GM21737 (cell line): ENCODE data around the gene ERC2.
A peak's percentile ranks its signal among the peaks of the same experiment; 100 is the strongest.

Source experiments
- ATAC-seq: cut with Tn5 transposase; IDR thresholded peaks from one replicate; pipeline ENCODE4 v1.9.1; 2021; ENCODE audit warnings: mild to moderate bottlenecking, moderate library complexity; ENCODE audit not compliant: unreplicated experiment

Gene ERC2

DNA sequence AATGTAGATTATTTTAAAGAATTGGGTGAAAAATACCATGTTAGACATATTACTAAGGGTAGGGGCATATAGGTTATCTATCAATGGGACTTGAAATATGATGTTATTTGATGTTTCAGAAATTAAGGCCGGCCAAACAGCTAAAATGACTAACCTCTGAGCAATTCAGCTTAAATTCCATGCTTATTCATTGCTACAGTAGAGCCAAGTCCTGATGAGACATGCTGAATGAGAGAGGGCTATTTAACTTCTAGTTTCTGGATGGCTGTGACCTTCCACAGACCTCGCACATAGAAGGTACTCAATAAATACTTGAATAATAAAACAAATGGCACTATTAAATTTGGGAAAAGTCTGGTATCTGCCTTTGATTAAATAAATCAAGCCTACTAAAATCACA is 805.6 kb downstream of the ERC2 start:
- ATAC-seq = no peak

DNA sequence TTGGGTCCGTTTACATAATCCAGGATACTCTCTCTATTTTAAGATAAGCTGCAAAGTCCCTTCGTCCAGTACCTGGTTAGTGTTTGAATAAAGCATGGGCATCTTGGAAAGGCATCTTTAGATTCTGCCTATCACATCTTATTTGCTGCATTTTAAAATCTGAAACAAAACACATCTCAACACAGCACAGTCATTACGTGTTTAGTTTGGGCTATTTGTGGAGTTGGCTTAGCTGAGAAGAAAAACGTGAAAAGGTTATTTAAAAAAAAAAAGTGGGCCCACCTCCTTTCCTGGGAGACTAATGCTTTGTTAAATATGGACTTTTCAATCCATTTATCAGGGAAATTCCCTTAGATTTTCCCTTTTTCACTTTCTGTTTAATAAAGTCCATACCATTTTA is 806.7 kb downstream of the ERC2 start:
- ATAC-seq = no peak

DNA sequence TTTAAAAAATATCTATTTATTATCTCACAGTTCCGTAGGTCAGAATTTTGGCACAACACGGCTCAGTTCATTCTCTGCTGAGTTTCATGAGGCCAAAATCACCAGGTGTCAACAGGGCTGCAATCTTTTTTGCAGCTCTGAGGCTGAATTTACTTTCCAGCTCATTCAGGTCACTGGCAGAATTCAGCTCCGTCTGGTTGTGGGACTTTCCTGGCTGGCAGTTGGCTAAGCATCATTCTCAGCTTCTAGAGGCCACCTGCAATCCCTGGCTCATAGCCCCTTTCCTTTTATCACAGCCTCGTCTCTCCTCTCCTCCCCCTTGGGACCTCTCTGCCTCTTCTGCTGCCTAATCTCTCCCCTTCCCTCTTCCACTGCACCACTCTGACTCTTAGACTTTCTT is 807.1 kb downstream of the ERC2 start:
- no peak for ATAC-seq

DNA sequence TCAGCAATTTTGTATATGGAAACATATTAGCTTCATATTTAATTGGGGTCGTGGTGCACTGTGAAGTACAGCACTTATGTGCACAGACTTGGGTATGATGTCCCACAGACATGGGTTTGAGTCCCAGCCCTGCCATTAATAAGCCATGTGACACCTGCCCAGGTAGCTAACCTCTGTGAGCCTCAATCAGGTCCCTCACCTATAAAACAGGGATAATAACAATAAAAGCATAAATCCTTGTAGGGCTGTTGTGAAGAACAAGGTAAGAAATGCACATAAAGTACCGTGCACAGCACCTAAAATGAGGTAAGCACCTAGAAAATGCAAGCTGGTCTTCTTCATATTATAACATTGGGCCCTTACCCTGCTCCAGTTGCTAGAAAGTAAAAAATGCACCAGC is 807.6 kb downstream of the ERC2 start:
- ATAC-seq = no peak

DNA sequence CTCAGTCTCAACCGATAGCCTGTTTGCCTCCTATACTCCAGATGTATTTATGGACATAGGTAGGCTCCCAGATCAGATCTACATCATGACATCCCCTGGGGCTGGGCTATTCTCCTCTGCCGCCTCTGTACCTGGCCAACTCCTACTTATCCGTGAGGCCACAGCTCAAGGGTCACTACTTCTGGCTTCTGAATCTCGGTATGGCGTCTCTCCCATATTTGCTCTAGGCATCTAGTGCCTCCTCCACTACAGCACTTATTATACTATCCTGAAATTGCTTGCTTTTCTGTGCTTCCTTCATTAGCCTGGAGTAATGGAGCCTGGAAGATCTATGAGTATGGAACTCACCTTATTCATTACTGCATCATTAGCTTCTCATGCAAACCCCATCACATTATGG is 808.6 kb downstream of the ERC2 start:
- no peak for ATAC-seq

DNA sequence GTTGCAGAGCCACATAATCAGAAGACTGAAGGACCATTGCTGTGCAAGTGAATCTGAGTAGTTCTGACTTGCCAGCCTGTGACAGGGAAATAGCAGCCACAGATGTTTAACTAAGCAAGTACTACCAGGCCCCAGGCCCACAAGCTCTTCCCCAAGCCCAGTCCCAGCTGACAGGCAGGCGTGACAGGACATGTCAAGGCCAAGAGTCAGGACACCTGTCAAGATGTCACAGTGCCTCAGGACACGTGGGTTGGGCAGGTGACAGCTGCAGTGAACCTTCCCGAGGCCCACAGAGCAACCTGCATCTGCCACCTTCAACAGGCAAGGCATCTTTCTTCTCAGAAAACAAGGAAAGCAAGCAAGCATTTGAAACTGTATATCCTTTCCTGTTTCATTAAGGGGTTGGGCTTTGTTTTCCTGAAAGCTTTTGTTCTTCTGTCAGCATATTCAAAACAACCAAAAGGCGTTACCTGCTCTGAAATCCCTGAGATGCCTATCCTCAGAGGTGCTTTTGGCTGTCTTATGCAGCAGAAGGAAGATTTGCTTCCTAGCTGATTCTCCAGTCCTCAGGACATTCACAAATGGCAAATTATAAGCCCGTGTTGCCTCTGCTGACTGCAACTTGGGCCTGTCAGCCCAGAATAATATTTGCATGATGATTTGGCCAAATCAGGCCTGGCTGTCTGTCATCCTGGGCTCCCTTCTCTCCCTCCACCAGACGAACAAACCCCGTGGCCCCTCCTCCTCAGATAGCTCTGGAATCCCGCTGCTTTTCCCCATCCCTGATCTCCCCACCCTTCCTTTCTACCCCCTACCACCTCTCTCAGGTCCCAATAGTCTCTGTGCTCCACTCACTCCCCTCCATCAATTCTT is 809.3 kb downstream of the ERC2 start:
- ATAC-seq = no peak

DNA sequence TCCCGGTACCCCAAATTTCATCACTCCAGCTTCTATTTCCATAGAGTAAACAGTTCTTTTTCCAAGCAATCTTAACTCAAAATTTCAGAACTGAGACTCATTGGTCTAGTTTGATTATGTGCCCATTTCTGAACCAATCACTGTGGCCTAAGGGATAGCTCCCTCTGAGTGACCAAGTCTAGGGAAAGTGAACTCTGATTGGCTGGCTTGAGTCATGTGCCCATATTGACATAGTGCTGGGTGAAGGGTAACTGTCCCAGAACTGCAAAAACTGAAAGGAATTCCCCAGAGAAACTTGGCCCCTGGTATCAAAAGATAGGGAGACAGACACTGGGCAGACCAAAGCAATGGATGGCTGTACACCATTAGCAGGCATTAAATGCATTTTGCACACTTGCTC is 810.0 kb downstream of the ERC2 start:
- ATAC-seq = no peak

DNA sequence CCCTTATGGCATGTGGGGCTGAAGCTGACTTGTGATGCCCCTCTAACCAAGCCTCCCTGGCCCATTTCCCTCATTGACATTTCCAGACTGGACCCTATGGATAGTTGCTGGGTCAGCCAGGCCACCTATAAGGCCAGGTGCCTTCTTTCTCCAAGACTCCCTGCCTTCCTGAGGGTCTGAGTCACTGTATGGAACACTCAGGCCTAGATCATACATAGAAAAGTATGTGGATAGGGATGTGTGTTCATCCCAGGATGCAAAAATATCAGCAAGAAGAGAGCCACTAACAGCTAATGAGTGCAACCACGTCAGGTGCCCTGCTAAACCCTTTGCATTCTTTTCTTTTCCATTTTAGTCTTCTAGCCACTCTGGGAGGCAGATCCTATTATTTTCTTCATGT is 812.7 kb downstream of the ERC2 start:
- ATAC-seq = no peak

DNA sequence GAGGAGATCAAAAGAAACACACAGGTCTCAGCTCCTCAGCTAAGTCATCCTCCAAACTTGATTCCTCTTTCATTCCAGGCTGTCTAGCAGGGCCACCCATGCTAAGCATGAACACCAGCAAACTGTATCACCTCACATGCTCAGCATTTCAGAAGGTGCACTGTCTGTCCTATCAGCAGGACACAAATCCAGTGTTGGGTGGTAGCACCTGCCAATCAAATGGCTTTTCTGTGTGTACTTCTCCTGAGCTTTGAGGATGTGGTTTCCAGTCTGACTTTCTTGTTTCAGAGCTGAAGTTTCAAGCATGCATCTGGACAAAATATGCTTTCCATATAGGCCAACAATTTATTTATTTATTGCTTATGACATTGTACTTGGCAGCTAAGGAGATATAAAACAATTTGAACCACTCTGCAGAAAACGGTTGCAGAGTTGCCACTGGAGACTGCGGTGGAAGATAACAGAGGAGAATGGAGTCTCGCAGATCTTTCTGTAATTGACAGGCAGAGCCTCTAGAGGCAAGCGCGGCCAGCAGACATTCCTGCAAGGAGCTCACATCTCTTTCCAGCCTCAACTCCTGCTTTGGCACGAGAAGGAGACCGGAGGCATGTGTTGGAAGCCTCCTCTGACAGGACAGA is 814.0 kb downstream of the ERC2 start:
- peak; percentile 82 for ATAC-seq

DNA sequence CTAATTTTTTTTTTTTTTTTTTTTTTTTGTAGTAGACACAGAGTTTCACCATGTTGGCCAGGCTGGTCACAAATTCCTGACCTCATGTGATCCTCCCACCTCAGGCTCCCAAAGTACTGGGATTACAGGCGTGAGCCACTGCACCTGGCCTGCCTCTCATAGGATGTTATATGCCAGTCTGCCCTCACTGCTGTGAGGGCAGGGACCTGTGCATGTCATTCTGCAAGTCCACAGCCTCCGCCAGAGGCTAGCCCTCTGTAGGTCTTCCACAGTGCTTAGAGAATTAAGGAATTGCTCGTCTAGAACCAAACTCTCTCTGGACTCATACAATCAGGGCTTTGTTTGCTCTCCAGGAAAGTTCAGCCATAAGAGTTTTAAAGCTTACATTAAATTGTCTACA is 817.3 kb downstream of the ERC2 start:
- no peak for ATAC-seq

DNA sequence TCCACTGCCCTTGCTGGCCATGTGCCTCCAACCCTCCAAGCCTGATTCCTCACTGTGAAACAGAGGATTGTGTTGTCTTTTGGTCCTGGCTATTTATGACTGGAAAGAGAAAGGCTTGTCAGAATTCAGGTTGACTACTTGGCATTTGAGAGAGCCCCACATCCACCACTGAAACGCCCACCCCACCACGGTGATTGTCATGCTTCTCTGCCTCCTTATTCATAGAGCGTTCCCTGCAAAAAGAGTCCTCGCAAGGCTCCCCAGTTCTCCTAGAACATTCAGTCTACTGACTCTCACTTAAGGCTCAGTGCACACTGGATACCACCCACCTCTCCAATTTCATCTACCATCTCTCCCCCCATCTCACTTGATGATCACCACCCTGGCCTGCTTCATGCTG is 818.3 kb downstream of the ERC2 start:
- ATAC-seq = no peak

DNA sequence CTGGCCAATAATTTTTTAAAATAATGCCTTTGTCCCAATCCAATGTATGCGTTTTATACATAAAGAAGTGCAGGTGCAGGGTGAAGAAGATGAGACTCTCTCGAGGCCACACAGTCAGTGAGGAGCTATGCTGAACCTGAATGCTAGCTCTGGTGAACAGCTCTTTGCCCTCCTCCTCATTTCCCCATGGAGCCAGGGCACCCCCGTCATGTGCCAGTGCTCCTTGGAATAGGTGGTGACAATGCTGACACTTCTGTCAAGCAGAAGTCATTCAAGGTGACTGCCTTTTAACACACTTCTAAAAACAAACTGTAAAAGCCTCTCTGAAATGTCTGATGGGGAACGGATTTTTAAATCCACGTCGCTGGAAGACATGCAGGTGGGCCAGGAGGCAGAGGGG is 818.7 kb downstream of the ERC2 start:
- no peak for ATAC-seq

DNA sequence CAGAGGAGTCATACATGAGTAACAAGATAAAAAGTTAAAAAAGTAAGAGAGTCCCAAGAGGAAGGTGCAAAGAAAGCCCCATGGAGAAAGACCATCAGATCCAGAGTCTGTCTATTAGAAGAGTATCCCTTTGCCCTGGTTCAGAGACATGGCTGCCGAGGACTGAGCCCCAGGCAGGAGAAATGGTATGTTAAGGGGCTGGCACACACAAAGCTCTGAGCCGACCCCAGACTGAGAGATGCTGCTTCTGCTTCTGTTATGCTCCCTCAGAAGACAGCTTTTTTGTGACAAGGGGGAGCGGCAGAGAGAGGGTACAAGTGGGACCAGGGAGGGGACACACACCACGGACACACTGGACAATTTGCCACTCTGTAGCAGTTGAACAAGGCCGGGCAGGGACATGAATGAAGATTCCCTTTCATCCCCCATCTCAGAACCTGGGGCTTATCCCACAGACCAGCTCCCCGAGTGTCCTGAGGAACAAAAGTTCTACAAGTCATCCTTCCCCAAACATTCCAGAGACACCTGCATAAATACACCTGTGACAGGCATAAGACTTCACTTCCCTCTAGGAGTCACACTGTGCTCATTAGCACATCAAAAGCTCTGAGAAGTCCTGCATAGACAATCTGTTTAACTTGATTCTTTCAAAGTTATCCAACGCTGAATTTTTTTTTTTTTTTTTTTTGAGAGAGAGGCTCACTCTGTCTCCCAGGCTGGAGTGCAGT is 819.5 kb downstream of the ERC2 start:
- no peak for ATAC-seq

DNA sequence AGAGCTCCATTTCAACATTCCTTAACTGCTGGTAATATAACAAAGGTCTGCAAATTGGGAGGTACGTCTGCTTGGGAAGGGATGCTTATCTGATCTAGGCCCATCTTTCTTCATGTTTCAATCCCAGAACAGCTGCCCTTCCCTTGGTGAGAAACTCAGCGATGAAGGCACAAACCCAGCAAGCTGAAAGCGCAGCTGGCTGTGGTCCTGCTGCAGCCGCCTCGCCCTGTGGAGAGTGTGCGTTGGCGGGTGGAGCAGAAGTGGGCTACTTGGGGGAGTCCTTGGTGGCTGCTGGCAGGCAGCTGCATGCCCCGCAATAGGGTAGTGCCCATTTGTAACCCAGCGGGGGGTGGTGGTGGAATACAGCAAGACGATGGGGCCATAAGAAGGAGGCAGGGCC is 820.6 kb downstream of the ERC2 start:
- no peak for ATAC-seq

DNA sequence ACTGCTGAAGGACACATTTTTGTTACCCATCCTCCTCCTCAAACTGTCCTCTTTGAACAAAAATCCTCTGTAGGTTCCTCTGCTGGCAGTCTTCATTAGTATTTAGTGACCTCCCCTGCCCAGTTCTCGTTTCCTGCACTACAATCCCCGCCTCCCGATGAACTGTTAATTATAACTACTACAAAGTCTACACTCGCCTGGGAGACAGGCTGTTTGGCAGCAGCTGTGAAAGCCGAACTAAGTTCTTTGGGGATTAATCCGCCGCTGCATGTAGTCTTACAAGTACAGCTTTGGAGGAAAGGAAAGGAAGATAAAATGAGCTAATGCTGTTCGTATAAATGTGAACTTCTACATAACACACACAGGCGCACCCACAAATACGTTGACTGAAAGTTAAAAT is 821.2 kb downstream of the ERC2 start:
- no peak for ATAC-seq

DNA sequence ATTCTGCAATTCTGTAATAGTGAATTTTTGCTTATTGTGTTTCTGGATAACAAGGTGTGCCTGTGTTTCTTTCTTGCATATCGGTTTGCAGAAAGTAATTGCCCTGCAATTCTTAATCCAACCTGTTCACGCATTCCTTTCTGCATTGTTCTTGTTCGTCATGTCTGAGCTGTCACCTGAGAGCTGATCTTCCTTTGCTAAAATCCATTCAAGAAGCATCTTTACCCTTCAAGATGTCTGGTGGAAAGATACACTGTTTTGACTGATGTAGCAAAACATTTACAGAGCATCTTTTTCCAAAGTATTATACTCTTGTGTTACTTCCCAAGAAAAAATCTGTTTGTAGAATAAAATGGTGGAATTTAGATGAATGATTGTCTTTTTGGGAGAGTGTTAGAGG is 822.1 kb downstream of the ERC2 start:
- no peak for ATAC-seq

DNA sequence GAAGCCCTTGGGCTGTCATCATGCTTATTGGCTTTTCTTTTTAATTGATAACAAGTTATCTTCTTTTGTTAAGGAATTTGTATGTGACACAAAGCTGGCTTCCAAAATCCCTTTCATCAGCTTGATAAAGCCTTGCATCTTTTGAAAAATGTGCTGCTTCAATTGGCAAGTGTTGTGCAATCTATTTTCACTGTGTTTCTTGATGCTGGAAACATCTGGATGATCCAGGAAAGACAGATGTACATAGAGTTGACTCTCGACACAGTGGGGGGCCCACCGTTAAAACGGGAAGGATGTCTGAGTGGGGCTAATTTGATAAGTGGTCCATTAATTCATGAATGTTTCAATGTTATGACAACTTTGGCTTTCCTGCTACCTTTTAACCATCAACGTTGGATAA is 822.8 kb downstream of the ERC2 start:
- ATAC-seq = no peak

DNA sequence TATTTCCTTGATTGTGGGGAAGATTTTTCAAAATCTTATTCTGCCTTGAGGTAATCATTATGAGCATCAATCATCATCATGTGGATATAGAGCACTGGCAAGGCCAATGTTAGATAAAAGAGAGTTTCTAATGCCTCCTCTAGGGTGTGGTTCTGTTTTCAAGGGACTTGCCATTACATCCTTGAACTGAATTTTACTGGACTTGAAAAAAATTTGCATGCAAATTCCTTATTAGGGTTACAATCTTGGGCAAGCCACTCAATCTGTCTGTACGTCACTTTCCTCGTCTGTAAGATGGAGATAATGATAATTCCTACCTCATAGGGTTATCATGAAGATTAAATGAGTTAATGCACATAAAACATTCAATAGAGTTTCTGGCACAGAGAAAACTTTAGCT is 825.0 kb downstream of the ERC2 start:
- ATAC-seq = no peak

DNA sequence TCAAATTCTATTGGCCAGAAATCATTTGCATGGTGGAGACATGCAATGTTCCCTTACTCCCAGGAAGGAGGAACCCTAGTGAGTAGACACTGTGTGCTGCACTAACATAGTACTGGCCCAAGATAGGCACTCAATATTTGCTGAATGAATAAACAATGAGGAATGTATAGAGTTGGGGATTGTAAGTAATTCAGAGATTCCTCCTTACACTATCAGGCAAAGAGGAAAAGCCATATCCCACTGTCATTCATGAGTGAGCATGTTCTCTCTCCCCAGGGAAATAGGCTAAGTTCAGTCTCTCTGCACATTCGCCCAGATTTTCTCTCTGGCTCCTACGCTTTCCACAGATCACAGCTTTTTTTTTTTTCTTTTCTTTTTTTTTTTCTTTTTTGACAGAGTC is 826.3 kb downstream of the ERC2 start:
- ATAC-seq = no peak

DNA sequence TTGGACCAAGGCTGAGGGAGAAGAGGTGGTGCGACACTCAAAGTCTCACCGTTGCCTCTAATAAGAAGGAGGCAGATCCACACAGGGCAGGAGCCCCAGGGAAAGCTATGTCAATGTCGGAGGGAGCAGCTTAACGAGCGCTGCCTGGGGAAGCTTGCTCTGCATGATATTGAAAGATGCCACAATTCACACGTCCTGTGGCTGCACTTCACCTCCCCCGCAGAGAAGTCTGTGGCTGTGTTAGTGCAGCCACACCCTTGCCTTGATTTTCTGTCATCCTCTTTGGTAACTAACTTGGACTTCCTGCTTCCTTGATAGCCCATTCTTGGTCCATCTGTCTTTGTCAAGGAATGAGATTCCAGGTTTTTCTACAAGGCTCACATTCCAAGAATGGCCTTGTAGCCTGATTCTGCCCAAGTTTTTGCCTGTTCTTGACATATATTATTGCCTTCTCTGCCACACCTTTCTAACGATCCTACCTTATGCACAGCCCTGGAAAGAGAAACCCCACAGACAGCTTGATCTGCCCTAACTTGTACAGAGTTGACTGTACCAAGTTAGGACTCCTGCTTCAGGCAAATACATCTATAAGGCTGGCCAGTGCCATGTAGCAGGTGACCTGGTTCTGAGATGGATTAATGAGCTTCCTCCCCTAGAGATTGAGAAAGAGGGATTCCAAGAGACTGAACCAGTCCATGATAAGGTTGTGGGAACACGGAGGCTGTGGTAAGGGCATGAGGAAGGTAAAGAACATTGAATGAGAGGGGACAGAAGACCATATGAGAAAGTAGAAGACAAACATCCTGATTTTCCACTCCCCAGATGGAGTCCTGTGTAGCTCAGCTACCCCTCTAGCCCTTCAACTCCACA is 828.1 kb downstream of the ERC2 start:
- ATAC-seq = no peak

DNA sequence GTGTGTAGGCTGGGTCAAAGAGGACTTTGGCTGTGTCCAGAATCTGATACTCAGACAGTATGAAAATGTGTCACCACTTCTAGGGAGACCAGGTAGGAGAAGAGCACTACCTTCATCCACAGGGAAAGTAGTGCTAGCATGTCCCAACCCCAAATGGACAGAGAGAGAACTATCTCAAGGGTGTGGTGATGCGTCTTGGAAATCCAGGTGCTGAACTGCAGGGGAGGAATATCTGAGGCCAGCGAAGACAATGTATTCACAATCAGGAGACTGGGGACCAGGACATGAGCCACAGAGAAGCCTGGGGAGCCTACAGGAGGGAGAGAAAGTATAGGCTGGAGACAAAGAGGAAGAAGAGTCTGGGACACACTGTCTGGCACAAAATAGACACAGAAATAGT is 829.1 kb downstream of the ERC2 start:
- no peak for ATAC-seq
